ENCODE data around the gene ZNF679.

DNA sequence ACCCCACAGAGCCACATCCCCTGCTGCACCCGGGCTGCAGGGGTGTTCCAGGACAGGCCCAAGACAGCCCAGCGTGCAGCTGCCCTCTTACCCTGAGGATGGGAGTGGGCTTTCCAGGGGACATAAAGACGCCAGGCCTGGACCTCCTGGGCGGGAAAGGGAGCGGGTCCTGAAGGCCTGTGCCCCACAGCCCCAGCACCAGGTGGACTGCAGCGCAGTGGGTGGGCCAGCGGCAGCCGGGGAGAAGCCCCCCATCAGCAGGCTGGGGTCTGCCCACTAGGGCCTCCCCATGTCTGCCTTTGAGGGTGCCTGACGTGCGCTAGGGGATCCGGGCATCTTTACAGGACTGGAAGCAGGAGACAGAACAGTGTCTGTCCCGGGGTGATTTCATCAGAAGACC is 43.9 kb upstream of the ZNF679 start:
- TF ChIP-seq SUZ12 (IDR thresholded peaks at IDR 0.05; ENCODE audit: extremely low read depth, insufficient read depth, insufficient read length) (no peak), ZNF274 (IDR thresholded peaks at IDR 0.05; ENCODE audit: low read depth, low read length) (no peak)

Measured in NT2/D1 (cell line).